Liver (tissue), 9 donors: ENCODE measurements around the gene CR1L. TPM values are rescaled to one million over a fixed set of nuclear protein-coding genes. Genes with fewer than 3 reads are reported as not detected.
"Not testable (repeated sequence)": the region's sequence is repeated elsewhere in the genome, so short reads cannot be mapped to it uniquely, and the experiment has no call there.

Experiments used
- DNase-seq: peaks from one replicate; pipeline ENCODE4 v3.0.0-alpha.2; 2017; ENCODE audit warnings: low spot score
- H3K27ac ChIP-seq, 2 donors: one replicate each; pipeline ENCODE4 v1.7.0; 2013; ENCODE audit warnings: inconsistent platforms in 2 of 2, low read length in 2 of 2, control low read depth in 1 of 2, low read depth in 1 of 2, mild to moderate bottlenecking in 1 of 2
- H3K27me3 ChIP-seq, 4 donors: one replicate each; pipeline versions ENCODE4 v1.6.1 to v1.7.0; 2013; ENCODE audit warnings: low read length in 3 of 4, inconsistent platforms in 1 of 4, mild to moderate bottlenecking in 1 of 4, moderate library complexity in 1 of 4; ENCODE audit not compliant: control insufficient read depth in 4 of 4, insufficient read depth in 4 of 4
- H3K36me3 ChIP-seq, 4 donors: one replicate each; pipeline versions ENCODE4 v1.6.1 to v1.7.0; 2013; ENCODE audit warnings: low read length in 3 of 4, mild to moderate bottlenecking in 3 of 4, low read depth in 1 of 4, moderate library complexity in 1 of 4; ENCODE audit not compliant: control insufficient read depth in 4 of 4, insufficient read depth in 3 of 4
- H3K4me1 ChIP-seq, 4 donors: one replicate each; pipeline versions ENCODE4 v1.6.1 to v1.7.0; 2013; ENCODE audit warnings: low read length in 3 of 4, mild to moderate bottlenecking in 3 of 4, moderate library complexity in 1 of 4; ENCODE audit not compliant: control insufficient read depth in 4 of 4, insufficient read depth in 4 of 4
- H3K4me3 ChIP-seq, 3 donors: one replicate each; pipeline versions ENCODE4 v1.6.1 to v1.7.0; 2013; ENCODE audit warnings: low read length in 3 of 3, control low read depth in 1 of 3, low read depth in 1 of 3, mild to moderate bottlenecking in 1 of 3
- H3K9ac ChIP-seq, 2 donors: one replicate each; pipeline ENCODE4 v1.7.0; 2013; ENCODE audit warnings: low read length in 2 of 2, mild to moderate bottlenecking in 2 of 2, moderate library complexity in 2 of 2, control low read depth in 1 of 2, low read depth in 1 of 2
- H3K9me3 ChIP-seq, 4 donors: one replicate each; pipeline versions ENCODE4 v1.6.1 to v1.7.0; 2013; ENCODE audit warnings: low read length in 3 of 4; ENCODE audit not compliant: control insufficient read depth in 4 of 4
- CTCF ChIP-seq: fragments of 150-350 bp; IDR thresholded peaks from 2 replicates; pipeline ENCODE4 v1.5.1; 2017; ENCODE audit warnings: improper control_type of control experiment, low read depth, low read length; ENCODE audit not compliant: missing input control
- EGR1 ChIP-seq, 2 donors: IDR thresholded peaks; 2 replicates each; pipeline ENCODE4 v1.6.1; 2016 to 2018; ENCODE audit warnings: antibody characterized with exemption in 2 of 2, low read depth in 2 of 2
- FOXA1 ChIP-seq: IDR thresholded peaks from 2 replicates; pipeline ENCODE4 v1.6.1; 2016; ENCODE audit warnings: antibody characterized with exemption
- FOXA2 ChIP-seq: IDR thresholded peaks from 2 replicates; pipeline ENCODE4 v1.6.1; 2016; ENCODE audit warnings: antibody characterized with exemption
- GABPA ChIP-seq, 2 donors: IDR thresholded peaks in 1 of 2; conservative IDR thresholded peaks in 1 of 2; 2 replicates each; pipeline ENCODE4 v1.6.1; 2016; ENCODE audit warnings: antibody characterized with exemption in 2 of 2, mild to moderate bottlenecking in 1 of 2, moderate library complexity in 1 of 2
- HNF4G ChIP-seq: IDR thresholded peaks from 2 replicates; pipeline ENCODE4 v1.6.1; 2016; ENCODE audit warnings: antibody characterized with exemption
- JUND ChIP-seq, 2 donors: IDR thresholded peaks; 2 replicates each; pipeline ENCODE4 v1.6.1; 2016; ENCODE audit warnings: antibody characterized with exemption in 2 of 2
- MAX ChIP-seq: IDR thresholded peaks from 2 replicates; pipeline ENCODE4 v1.6.1; 2016; ENCODE audit warnings: antibody characterized with exemption
- NR2F2 ChIP-seq: IDR thresholded peaks from 2 replicates; pipeline ENCODE4 v1.6.1; 2016; ENCODE audit warnings: antibody characterized with exemption
- RAD21 ChIP-seq, 2 donors: IDR thresholded peaks; 2 replicates each; pipeline ENCODE4 v1.6.1; 2016; ENCODE audit warnings: antibody characterized with exemption in 2 of 2, mild to moderate bottlenecking in 2 of 2
- REST ChIP-seq: IDR thresholded peaks from 2 replicates; pipeline ENCODE4 v1.6.1; 2016; ENCODE audit warnings: antibody characterized with exemption, mild to moderate bottlenecking
- RXRA ChIP-seq, 2 donors: IDR thresholded peaks; 2 replicates each; pipeline ENCODE4 v1.6.1; 2017 to 2018; ENCODE audit warnings: antibody characterized with exemption in 2 of 2, mild to moderate bottlenecking in 1 of 2
- SP1 ChIP-seq: IDR thresholded peaks from 2 replicates; pipeline ENCODE4 v1.6.1; 2018; ENCODE audit warnings: antibody characterized with exemption, mild to moderate bottlenecking
- TAF1 ChIP-seq: conservative IDR thresholded peaks from 2 replicates; pipeline ENCODE4 v1.6.1; 2016; ENCODE audit warnings: antibody characterized with exemption, mild to moderate bottlenecking
- YY1 ChIP-seq: IDR thresholded peaks from 2 replicates; pipeline ENCODE4 v1.6.1; 2016; ENCODE audit warnings: antibody characterized with exemption, mild to moderate bottlenecking
- WGBS: extraction: QIAGEN DNeasy Blood & Tissue Kit; methylation state at CpG from one replicate; pipeline ENCODE4 v1.1.7; 2013; 5-methylcytosine and 5-hydroxymethylcytosine counted together
- polyA plus RNA-seq, 2 donors: library from polyadenylated mRNA; stranded (reverse) in 1 of 2; unstranded in 1 of 2; fragments of 200-250 nt in 1 of 2; fragments of >200 nt in 1 of 2; fragmentation: Nextera tagmentation in 1 of 2; extraction: Ambion mirVana in 1 of 2; gene quantifications; one replicate each; pipeline versions ENCODE4 v1.2.1 to v1.2.3, GENCODE V29; 2013 to 2015
- total RNA-seq, 2 donors: library from RNA; depleted of rRNA; stranded (reverse); fragments of >200 nt; gene quantifications; one replicate each; pipeline ENCODE4 v1.2.3, GENCODE V29; 2014
- TF ChIP-seq, protein P1 (sequence below): IDR thresholded peaks from 2 replicates; pipeline ENCODE4 v1.6.1; 2016; ENCODE audit warnings: antibody characterized with exemption
- donor health status: healthy.
- donor health status: healthy.
- donor health status: healthy.
- donor health status: healthy.
- donor health status: healthy.

CR1L gene
- total and polyA plus RNA-seq, 4 donors: 0.18 to 30.9 (median 0.42) TPM

DNA sequence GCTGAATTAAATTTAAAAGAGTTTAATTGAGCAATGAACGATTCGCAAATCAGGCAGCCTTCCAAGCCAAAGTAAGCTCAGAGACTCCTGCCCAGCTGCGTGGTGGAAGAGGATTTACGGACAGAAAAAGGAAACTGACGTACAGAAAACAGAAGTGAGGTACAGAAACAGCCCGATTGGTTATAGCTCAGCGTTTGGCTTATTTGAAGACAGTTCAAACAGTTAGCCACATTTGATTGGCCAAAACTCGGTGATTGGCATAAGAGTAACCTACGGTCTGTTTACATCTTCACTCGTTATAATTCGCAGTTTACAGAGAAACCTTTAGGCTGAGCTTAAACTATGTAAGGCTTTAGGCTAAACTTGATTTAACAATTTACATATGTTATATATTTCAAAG is 46.9 kb downstream of the CR1L start:
- H3K4me1 ChIP-seq: no peaks in the 10 kb centered on the region
- WGBS: 80% methylated on average over 11 of the region's 11 CpGs
- DNase-seq: no peak

GRCh38 chr1:207692291-207692690 is 47.4 kb downstream of the CR1L start:
- not testable (repeated sequence) for H3K36me3 ChIP-seq, H3K4me1 ChIP-seq, H3K9ac ChIP-seq, H3K27me3 ChIP-seq, H3K9me3 ChIP-seq, H3K4me3 ChIP-seq, H3K27ac ChIP-seq
- DNase-seq: peak; percentile 70
- 85% methylated on average over 7 of the region's 7 CpGs for WGBS

More for the DNA sequence above, 46.9 kb downstream of the CR1L start:
- Histone ChIP-seq H3K27me3 (no peaks in the 10 kb centered on the region), H3K4me3 (no peak overlapping the region), H3K9me3 (no peaks in the 10 kb centered on the region), H3K9ac (no peak overlapping the region), H3K36me3 (no peaks in the 10 kb centered on the region), H3K27ac (no peak overlapping the region)
- TF ChIP-seq, protein P1, sequence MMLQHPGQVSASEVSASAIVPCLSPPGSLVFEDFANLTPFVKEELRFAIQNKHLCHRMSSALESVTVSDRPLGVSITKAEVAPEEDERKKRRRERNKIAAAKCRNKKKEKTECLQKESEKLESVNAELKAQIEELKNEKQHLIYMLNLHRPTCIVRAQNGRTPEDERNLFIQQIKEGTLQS: no peak
- no peak for TF ChIP-seq HNF4G

DNA sequence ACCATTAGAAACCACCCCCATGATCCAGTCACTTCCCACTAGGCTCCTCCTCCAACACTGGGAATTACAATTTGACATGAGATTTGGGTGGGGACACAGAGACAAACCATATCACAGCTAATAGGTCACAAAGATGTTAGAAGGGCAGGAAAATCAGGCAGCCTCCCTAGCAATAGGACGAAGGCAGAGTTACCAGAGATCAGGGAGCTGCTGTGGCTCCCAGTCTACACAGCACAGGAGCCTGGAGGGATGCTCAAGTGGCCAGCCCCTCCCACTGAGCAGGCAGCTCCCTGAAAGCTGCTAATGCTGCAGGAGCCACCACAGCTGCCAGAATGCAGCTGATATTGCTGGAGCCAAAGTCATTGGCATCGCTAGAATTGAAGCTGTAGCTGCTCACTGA is 51.0 kb downstream of the CR1L start:
- no peaks in the 10 kb centered on the region for H3K4me1 ChIP-seq
- no peaks in the 10 kb centered on the region for H3K9me3 ChIP-seq
- H3K36me3 ChIP-seq: no peaks in the 10 kb centered on the region
- no peaks in the 10 kb centered on the region for H3K27me3 ChIP-seq
- WGBS: 89% methylated on average over 2 of the region's 2 CpGs
- TF ChIP-seq FOXA2 (no peak), YY1 (no peak), TAF1 (no peak), NR2F2 (no peak), FOXA1 (no peak), SP1 (no peak), GABPA (IDR thresholded peaks at IDR 0.05 in 1 of 2, conservative IDR thresholded peaks at IDR 0.05 in 1 of 2) (no peak), JUND (IDR thresholded peaks at IDR 0.05) (no peak), HNF4G (no peak), EGR1 (IDR thresholded peaks at IDR 0.05; ENCODE audit: low read depth in 2 of 2) (no peak), REST (no peak), CTCF (no peak), RXRA (IDR thresholded peaks at IDR 0.05) (no peak), RAD21 (IDR thresholded peaks at IDR 0.05) (no peak), MAX (no peak)
- TF ChIP-seq, protein P1: no peak
- no peak overlapping the region for H3K27ac ChIP-seq
- no peak for DNase-seq
- no peak overlapping the region for H3K9ac ChIP-seq
- H3K4me3 ChIP-seq: no peak overlapping the region
